Measurements from ENCODE around the gene ZNF283. TPM values are rescaled to one million over a fixed set of nuclear protein-coding genes. Genes with fewer than 3 reads are reported as not detected.

Gene ZNF283
- total and polyA plus RNA-seq, 7 donors, result 1.2 to 14.9 (median 10.7) TPM

DNA sequence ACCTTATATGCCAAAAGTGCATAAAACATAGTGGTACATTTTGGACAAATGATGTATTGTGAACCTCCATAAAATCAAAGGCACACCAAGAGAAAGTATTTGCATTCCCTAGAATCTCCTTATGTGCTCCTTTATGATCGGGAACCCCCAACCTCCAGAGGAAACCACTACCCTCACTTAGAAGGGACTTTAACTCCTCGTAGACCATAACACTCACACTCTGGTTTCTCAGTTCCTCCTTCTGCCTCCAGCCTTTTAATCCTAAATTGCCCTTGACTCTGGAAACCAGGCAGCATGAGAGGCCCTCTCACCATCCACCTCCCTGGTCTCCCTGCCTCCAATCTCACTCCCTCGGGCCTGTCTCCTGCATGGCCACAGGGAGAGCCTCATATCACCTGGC, 36.5 kb upstream of the ZNF283 start:
- Histone ChIP-seq H3K36me3 (no peaks in the 10 kb centered on the region), H3K27me3 (peaks cover 0 to 18% (median 4%) of the 10 kb centered on the region in 3 donors), H3K4me1 (no peaks in the 10 kb centered on the region), H3K4me3 (no peak overlapping the region), H3K9me3 (peaks cover 0 to under 1% (median 0%) of the 10 kb centered on the region in 4 donors), H3K27ac (no peak overlapping the region)
- TF ChIP-seq, protein P1, sequence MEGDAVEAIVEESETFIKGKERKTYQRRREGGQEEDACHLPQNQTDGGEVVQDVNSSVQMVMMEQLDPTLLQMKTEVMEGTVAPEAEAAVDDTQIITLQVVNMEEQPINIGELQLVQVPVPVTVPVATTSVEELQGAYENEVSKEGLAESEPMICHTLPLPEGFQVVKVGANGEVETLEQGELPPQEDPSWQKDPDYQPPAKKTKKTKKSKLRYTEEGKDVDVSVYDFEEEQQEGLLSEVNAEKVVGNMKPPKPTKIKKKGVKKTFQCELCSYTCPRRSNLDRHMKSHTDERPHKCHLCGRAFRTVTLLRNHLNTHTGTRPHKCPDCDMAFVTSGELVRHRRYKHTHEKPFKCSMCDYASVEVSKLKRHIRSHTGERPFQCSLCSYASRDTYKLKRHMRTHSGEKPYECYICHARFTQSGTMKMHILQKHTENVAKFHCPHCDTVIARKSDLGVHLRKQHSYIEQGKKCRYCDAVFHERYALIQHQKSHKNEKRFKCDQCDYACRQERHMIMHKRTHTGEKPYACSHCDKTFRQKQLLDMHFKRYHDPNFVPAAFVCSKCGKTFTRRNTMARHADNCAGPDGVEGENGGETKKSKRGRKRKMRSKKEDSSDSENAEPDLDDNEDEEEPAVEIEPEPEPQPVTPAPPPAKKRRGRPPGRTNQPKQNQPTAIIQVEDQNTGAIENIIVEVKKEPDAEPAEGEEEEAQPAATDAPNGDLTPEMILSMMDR (IDR thresholded peaks at IDR 0.05), result no peak
- TF ChIP-seq POLR2AphosphoS5 (IDR thresholded peaks at IDR 0.05), result no peak
- TF ChIP-seq POLR2A (IDR thresholded peaks at IDR 0.05), result no peak
- TF ChIP-seq EP300 (IDR thresholded peaks at IDR 0.05), result no peak
- no peak for DNase-seq
- intact Hi-C loops (cut with DNase I), result no loop called here
- 23 to 31% methylated on average over 3 of the region's 3 CpGs for WGBS, 2 donors

DNA sequence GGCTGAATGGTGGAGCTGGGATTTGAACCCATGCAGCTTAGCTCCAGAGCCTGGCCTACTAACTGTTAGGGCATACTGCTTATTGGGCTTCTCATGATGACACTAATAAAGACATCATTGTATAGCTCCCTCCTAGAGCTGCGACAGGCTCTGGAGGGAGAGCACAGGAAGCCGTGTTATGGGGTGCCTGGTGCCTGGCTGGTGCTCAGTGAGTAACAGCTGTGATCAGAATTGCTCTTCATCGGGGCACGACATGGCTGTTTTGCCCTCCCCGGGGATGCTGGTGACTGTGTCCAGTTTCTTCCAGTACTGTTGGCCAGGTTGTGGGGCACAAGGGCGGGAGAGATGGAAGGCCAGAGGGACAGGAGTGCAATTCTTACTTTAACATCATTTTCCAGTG, 30.0 kb upstream of the ZNF283 start:
- H3K27me3 ChIP-seq, result peaks cover 8 to 57% (median 28%) of the 10 kb centered on the region in 3 donors
- DNase-seq, result no peak

DNA sequence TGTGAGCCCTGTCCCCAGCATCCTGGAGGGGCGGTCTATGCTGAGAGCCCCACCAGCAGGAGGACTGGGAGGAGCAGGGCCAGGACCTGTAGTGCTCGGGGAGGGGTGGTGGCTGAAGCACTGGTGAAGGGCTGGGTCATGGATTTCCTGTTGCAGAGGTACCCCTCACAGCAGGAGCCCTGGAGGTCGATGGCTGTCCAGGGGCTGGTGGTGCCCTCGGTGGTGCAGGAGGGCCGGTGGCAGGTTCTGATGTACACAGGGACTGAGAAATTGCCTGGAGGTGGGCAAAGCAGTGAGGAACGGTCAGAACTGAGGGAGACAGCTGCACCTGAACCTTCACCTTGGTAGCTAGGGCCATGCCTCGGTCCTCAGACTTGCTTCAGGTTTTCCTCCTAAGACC, 29.6 kb upstream of the ZNF283 start:
- Histone ChIP-seq H3K9me3 (peaks cover 0 to 1% (median 0%) of the 10 kb centered on the region in 4 donors), H3K36me3 (no peaks in the 10 kb centered on the region), H3K27me3 (peaks cover 8 to 57% (median 28%) of the 10 kb centered on the region in 3 donors), H3K4me3 (no peak overlapping the region), H3K27ac (no peak overlapping the region), H3K4me1 (peaks cover 0 to 13% (median 11%) of the 10 kb centered on the region in 4 donors)
- no peak for DNase-seq
- TF ChIP-seq, protein P1 (IDR thresholded peaks at IDR 0.05), result no peak
- no peak for TF ChIP-seq EP300 (IDR thresholded peaks at IDR 0.05)
- TF ChIP-seq POLR2AphosphoS5 (IDR thresholded peaks at IDR 0.05), result no peak
- no peak for TF ChIP-seq POLR2A (IDR thresholded peaks at IDR 0.05)
- WGBS, 2 donors, result 92 to 93% methylated on average over 7 of the region's 7 CpGs
- intact Hi-C loops (cut with DNase I), result no loop called here

More for the DNA sequence above, 30.0 kb upstream of the ZNF283 start:
- Histone ChIP-seq H3K4me3 (no peak overlapping the region), H3K27ac (no peak overlapping the region), H3K9me3 (peaks cover 0 to 1% (median 0%) of the 10 kb centered on the region in 4 donors), H3K36me3 (no peaks in the 10 kb centered on the region), H3K4me1 (peaks cover 0 to 13% (median 11%) of the 10 kb centered on the region in 4 donors)
- WGBS, 2 donors, result 46 to 62% methylated on average over 6 of the region's 6 CpGs
- TF ChIP-seq POLR2AphosphoS5 (IDR thresholded peaks at IDR 0.05) (no peak), POLR2A (IDR thresholded peaks at IDR 0.05) (no peak), EP300 (IDR thresholded peaks at IDR 0.05) (no peak)
- TF ChIP-seq, protein P1 (IDR thresholded peaks at IDR 0.05), result no peak
- intact Hi-C loops (cut with DNase I), result no loop called here

DNA sequence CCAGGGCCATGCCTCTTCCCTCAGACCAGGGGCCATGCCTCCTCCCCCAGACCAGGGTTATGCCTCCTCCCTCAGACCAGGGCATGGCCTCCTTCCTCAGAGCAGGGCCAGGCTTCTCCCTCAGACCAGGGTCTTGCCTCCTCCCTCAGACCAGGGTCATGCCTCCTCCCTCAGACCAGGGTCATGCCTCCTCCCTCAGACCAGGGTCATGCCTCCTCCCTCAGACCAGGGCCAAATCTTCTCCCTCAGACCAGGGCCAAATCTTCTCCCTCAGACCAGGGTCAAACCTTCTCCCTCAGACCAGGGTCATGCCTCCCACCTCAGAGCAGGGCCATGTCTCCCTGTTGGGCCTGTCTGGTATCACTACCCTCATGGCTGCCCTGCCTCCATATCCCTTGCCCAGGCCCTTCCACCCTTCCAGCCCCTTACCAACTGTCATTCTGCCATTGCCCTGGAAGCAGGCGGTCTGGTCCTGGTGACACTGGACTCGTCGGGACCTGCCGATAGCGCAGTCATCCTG, 29.0 kb upstream of the ZNF283 start:
- peaks cover 8 to 55% (median 28%) of the 10 kb centered on the region in 3 donors for H3K27me3 ChIP-seq
- no peak for DNase-seq
- intact Hi-C loops (cut with DNase I), result no loop called here
- H3K9me3 ChIP-seq, result peaks cover 0 to 1% (median 0%) of the 10 kb centered on the region in 4 donors
- H3K4me1 ChIP-seq, result peaks cover 0 to 13% (median 11%) of the 10 kb centered on the region in 4 donors
- no peaks in the 10 kb centered on the region for H3K36me3 ChIP-seq
- no peak for TF ChIP-seq POLR2A (IDR thresholded peaks at IDR 0.05)
- no peak for TF ChIP-seq EP300 (IDR thresholded peaks at IDR 0.05)
- TF ChIP-seq POLR2AphosphoS5 (IDR thresholded peaks at IDR 0.05), result no peak
- TF ChIP-seq, protein P1 (IDR thresholded peaks at IDR 0.05), result no peak
- WGBS, 2 donors, result 42 to 45% methylated on average over 5 of the region's 5 CpGs
- H3K27ac ChIP-seq, result peak overlapping the region in 1 of 4 donors; percentile 23
- peak overlapping the region; percentile 21 to 50 (median 41) for H3K4me3 ChIP-seq

All from sigmoid colon (tissue), 7 donors.